ENCODE results near the gene NTMT1.
"Not testable (repeated sequence)": the region's sequence is repeated elsewhere in the genome, so short reads cannot be mapped to it uniquely, and the experiment has no call there.

The NTMT1 gene

GRCh38 chr9:129615407-129616285, 10.3 kb upstream of the NTMT1 start:
- no peak for DNase-seq

- no peak for DNase-seq
Measured at GRCh38 chr9:129617167-129617566, 8.8 kb upstream of the NTMT1 start.

- DNase-seq, result no peak
Measured at GRCh38 chr9:129619787-129620668, 5.9 kb upstream of the NTMT1 start.

- DNase-seq, result no peak
Measured at GRCh38 chr9:129620669-129621295, 5.2 kb upstream of the NTMT1 start, which contains the start of gene C9orf50. Gene C9orf50 (minus strand): TSS chr9:129621101. CDS start chr9:129620574, 527 bp downstream.

DNA sequence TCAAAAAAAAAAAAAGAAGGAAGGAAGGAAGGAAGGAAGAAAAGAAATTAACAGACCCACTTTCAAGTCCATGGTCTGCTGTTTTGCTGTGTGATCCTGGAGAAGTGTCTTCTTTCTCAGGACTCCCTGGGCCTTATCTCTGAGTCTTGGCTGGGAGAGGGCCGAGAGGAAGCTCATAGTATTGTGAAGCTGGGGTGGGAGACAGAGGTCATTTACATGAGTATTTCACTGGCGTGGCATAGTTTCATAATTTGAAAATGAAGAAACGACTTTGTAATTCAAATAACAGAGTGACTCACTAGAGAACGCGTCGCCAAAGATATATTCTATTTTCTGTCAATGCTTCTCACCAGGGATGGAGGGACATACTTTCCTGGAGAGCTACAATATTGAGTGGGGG, 2.6 kb upstream of the NTMT1 start:
- DNase-seq, result no peak

DNA sequence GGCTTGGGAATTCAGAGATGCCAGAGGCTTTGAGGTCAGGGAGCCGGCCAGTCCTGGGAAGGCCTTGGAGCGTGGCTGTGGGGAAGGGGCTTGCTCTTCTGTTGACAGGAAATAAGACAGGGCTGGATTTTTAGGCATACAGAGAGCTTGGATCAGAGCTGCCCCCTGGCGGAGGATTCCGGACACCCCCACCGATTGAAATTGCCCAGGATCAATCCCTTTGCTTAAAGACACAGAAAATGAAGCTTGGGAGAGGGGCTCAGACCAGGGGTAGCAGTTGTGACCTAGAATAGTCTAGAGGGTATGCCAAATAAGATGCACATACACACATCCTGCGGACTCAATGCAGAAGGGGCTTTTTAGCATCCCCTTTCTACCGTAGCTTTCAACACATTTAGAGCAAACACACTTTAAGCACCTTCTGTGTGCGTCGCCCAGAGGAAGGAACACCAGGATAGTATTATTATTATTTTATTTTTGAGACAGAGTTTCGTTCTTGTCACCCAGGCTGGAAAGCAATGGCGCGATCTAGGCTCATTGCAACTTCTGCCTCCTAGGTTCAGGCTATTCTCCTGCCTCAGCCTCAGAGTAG, 1.7 kb upstream of the NTMT1 start:
- DNase-seq, result peak; percentile 70

DNA sequence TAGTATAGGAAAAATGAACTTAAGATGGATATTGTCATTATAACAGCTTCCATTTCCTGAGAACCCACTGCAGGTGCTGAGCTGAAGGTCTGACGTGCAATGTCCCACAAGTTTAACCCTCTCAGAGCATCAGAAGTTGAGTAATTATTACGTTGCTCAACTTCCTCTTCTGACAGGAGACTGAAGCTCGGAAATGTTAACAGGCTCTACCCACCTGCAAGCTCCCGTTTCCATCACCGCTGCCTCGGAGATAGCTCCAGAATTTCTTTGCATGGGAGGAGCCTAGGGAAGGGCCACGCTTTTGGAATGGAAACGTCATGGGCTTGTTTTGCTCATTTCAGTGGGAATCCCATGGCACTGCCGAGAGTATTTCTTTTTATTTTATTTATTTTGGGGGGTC, 1.0 kb upstream of the NTMT1 start:
- DNase-seq, result peak; percentile 13

DNA sequence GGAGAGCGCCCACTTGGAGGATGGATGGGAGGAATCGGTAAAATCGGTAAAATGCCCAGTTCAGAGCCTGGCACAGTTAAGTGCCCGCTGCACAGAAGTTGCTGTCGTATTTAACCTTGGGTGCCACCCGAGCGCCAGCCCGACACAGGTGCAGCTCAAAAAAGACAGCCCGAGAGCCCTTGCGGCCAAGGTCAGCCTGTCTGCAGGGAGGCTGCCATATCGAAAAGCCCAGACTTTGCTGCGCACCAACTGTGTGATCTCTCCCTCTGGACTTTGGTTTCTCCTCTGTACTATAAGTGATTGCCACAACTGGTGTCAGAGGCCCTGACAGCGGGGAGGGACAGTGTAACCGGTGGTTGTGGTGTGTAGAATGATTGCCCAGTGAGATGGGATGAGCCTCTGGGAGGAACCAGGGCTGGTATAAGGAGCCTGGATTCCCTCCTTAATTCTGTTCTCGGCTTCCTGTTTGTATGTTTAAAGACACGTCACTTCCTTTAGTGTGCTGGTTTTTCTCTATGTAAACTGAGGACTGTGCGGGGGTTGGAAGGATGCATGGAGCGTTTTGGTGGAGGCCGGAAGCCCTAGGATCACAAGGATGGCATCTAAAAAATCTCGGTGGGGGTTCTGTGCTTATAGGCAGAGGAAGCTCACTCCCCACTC, 792 bp downstream of the NTMT1 start:
- DNase-seq, result no peak

DNA sequence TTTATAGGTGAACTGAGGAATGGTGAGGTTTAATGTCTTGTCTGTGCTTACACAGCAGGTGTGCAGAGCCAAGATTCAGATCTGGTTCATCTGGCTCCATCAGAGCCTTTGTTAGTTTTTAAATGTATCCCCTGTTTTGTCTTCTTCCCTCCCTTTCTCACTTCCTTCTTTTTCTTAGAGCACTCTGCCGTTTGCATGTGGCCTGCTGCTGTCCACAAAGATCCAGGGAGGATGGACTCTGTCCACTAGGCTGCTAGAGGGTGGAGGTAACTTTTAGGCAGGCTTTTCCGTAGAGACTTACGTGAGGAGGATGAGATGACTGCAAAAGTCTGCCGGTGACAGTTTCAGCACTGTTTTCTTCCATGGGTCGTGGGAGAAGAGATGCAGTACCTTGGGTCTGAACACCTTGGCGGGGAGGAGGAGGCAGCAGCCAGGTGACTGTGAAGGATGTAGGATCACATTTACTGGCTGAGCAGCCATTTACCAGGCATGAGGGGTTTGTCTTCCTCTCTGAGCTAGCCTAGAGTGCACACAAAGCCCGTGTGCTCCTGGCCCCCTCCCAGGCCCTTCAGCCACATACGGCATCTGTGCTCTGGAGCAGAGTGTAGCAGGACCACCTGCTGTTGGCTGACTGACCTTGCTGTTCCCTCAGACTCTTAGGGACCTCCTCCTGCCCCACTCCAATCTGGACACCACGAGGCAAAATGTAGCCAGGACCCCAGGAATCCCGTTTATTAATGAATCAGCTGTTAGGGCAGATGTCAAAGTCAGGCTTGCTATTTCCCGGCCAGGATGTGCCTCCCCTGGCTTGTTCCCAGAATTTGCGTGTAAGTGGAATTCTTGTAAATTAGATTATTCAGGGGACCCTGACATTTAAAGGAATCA, 1.8 kb downstream of the NTMT1 start:
- DNase-seq, result no peak

GRCh38 chr9:129628709-129629108, 2.7 kb downstream of the NTMT1 start:
- DNase-seq, result no peak

GRCh38 chr9:129629251-129629820, 3.4 kb downstream of the NTMT1 start:
- no peak for DNase-seq

GRCh38 chr9:129630967-129631673, 5.2 kb downstream of the NTMT1 start:
- DNase-seq, result no peak

- no peak for DNase-seq
Measured at GRCh38 chr9:129631674-129632129, 5.7 kb downstream of the NTMT1 start.

- DNase-seq, result no peak
Measured at GRCh38 chr9:129632460-129632859, 6.5 kb downstream of the NTMT1 start.

DNA sequence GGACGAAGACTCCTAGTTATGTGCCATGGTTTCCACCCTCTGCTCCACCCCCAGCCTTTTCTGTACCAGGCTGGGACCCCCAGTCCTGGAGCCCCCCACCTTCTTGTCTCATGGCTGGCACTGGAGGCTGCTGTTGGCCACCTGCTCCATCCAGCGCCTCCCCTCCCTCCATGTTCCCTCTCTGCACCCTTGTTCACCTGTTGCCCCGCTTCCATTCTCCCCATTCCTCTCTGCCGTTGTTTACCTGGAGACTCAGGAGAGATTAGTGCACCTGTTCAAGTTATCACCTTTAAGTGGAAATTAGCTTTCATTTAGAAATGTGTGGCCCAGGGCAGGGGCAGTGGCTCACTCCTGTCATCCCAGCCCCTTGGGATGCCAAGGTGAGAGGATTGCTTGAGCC, 7.2 kb downstream of the NTMT1 start:
- no peak for DNase-seq

DNA sequence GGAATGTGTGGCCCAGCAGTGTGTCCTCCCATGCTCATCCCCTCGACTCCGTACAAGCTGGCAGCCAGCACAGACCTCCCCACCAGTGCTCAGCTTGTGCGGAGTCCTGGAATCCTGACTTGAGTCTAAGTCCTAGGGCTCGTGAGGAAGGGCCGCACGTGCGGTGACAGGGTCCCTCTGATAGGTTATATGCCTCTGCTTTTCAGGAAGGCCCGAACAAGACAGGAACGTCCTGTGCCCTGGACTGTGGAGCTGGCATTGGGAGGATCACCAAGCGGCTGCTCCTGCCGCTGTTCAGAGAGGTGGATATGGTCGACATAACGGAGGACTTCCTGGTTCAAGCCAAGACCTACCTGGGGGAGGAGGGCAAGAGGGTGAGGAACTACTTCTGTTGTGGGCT, 7.9 kb downstream of the NTMT1 start:
- DNase-seq, result no peak

DNA sequence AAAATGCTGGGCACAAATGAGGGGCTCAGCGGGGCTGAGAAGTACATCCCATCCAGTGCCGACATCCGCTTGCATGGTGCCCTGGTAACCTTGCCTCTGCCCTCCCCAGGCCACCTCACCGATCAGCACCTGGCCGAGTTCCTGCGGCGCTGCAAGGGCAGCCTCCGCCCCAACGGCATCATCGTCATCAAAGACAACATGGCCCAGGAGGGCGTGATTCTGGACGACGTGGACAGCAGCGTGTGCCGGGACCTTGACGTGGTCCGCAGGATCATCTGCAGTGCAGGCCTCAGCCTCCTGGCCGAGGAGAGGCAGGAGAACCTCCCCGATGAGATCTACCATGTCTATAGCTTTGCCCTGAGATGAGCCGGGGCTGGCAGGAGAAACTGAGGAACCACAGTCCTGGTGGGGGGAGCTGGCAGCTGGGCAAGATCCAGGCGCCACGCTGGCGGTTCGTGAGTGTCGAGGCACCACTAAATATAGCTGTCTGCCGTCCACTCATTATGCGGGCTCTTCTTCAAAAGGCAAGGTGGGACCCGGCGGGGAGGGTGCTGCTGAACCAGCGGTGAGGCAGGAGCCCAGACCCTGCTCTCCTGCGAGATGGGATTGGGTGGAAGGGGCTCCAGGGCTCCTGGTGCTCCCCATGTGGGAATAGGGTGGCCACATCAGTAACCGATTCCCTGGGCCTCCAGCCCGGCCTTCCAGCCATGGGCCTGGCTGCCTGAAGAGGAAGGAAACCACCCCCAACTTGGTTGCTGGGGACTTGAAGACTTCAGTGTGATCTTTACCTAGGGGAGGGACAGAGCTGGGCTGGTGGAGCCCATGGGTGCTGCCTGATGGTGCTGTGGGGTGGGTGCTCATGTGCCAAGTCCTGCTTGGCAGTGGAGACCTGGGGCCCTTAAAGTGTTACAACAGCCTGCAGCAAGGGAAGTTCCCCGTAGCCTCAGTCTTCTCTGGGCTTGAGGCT, 9.4 kb downstream of the NTMT1 start:
- DNase-seq, result no peak

GRCh38 chr9:129636343-129636742, 10.4 kb downstream of the NTMT1 start:
- not testable (repeated sequence) for DNase-seq

DNA sequence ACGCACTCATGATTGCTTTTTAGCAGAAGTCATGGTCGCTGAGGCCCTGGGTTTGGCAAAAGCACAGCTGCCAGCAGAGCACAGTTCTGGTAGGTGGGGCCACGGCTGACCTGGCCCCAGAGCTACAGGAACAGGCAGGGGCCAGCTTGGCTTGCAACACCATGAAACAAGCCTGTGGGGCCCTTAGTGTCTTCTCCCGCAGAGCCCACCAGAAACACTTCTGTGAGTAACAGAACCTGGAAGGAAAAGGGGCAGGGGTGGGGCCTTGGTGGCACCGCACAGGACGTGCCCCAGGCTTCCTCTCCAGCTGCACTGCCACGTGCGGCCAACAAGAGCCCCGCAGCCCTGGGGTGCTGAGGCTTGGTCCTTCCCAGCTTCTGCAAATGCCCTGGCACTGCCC, 11.1 kb downstream of the NTMT1 start:
- no peak for DNase-seq

Measured in activated CD8-positive, alpha-beta memory T cell treated with anti-CD3 and anti-CD28 coated beads, Interleukin-2, amount 50 U/mL, for 4 hours (primary cell).